HG02852 (cell line): ENCODE results near the gene SLC16A12.
"Not testable (repeated sequence)": the region's sequence is repeated elsewhere in the genome, so short reads cannot be mapped to it uniquely, and the experiment has no call there.

Experiments used
- ATAC-seq: cut with Tn5 transposase; IDR thresholded peaks from one replicate; pipeline ENCODE4 v1.9.1; 2021; ENCODE audit warnings: mild to moderate bottlenecking, moderate library complexity; ENCODE audit not compliant: unreplicated experiment

SLC16A12 gene

GRCh38 chr10:89548673-89549072, 13.3 kb upstream of the SLC16A12 start:
- ATAC-seq, result no peak

DNA sequence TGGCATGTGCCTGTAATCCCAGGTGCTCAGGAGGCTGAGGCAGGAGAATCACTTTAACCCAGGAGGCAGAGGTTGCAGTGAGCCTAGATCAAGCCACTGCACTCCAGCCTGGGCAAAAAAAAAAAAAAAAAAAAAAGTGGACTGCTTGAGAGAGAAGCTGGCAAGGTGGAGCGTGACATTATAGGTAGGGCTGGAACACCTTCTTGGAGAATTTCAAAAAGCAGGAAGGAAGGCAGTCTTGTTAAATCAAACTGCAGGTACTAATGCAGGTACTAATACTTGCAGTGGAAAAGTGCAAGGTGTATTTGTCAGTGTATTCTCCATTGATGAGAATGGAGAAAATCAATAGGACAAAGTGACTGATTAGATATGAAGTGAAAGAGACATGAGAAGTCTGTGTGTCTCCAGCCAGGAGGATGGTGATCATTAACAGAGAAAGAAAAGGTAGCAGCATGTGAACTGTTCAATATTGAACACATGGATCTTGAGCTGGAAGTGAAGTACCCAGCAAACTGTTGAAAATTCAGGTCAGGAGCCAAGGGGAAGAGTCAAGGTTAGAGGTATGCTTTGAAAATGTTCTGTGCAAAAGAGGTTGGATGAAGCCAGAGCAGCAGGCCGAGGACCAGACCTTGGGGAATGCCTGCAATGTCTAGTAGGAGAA, 12.6 kb upstream of the SLC16A12 start:
- no peak for ATAC-seq

- not testable (repeated sequence) for ATAC-seq
Observed at GRCh38 chr10:89546651-89547050, 11.3 kb upstream of the SLC16A12 start.

GRCh38 chr10:89543841-89544240, 8.4 kb upstream of the SLC16A12 start:
- no peak for ATAC-seq

GRCh38 chr10:89540420-89540949, 5.1 kb upstream of the SLC16A12 start:
- no peak for ATAC-seq

DNA sequence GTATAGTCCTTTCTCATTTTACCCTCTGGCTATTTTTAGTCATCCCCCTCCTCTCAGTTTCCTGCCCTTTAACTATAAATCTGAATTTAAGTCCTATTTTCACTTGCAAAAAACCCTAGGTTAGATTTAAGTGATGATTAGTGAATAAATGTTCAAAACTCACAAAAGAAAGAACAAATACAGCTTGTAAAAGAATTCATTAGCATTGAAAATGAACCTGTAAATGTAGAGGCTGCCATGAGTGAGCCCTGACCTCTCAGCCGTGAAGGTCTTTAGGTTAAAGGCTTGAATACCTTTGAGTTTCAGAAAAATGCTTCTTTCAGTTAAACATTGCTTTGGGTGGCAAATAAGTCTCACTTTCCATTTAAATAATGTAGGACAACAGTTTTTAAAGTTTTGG, 2.0 kb upstream of the SLC16A12 start:
- ATAC-seq, result no peak

- no peak for ATAC-seq
Observed at GRCh38 chr10:89536013-89536354, 590 bp upstream of the SLC16A12 start.

DNA sequence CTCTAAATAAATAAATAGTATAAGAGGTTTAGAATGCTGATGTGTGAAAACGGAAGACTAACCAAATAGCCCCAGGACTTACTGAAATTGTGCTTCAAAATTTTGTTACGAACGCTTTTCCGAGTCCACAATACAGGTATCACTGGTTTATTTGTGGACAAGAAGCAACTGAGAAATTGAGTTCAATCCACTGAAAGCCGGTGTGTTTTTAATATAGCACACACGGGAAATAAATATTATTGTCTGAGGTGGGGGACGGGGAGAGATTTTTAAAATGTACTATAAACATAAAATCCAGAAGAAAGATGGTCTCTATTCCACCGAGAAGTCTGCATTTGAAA, 598 bp downstream of the SLC16A12 start:
- no peak for ATAC-seq

DNA sequence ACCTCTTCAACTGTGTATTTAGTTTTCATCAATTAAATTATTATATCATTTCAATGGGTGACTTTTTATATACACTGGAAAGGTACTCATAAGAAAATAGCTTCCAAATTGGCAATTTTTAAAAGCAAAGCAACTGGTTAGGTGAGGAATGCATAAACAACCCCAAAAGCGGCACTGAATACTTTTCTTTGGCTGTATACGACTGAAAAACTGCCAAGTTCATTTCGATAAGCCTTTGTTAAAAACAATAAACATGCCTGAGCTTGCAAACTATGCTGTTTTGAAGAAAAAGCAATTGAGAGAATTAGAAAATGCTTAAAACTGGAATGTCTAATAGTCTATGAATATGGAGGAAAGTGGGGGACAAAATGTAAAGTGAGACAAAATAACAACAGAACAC, 2.9 kb downstream of the SLC16A12 start:
- ATAC-seq, result no peak

- no peak for ATAC-seq
Observed at GRCh38 chr10:89531359-89531758, 4.0 kb downstream of the SLC16A12 start.

GRCh38 chr10:89529711-89530110, 5.7 kb downstream of the SLC16A12 start:
- not testable (repeated sequence) for ATAC-seq

GRCh38 chr10:89526358-89526757, 9.0 kb downstream of the SLC16A12 start:
- no peak for ATAC-seq

DNA sequence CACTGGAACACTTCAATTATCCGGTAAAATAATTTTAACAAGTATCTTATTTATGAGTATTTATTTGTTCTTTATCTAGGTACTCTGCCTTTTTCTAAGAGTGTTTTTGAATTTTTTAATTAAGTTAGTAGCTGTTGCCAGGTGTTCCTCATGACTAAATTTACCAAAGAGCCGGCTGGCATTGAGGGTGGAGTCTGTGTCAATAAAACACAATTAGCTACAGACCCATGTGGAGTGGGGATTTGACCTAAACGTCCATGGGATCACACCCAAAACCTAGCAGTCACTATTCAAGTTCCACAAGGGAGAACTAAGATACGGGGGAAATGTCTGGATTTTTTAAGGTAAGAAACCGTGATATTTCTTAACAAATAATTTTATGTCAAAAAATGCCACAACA, 9.8 kb downstream of the SLC16A12 start:
- no peak for ATAC-seq

DNA sequence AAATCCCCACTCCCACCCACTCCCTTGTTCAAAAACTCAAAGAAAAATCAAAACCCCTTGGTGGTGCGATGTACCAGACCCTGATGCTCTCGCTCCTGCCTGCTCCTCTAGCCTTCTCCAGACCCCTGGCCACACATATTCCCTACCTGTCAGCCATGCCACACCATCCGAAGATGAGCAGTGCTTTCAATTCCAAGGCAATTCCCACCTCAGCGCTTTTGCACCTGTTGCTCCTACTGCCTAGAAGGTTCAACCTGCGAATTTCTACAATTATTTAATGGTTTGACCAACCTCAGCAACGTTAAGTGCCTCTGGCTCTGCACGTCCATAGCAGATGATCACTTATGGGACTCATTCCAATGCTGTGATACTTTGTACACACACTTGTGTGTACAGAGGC, 11.1 kb downstream of the SLC16A12 start:
- no peak for ATAC-seq

- ATAC-seq, result no peak
Observed at GRCh38 chr10:89523274-89523673, 12.1 kb downstream of the SLC16A12 start.

- no peak for ATAC-seq
Observed at GRCh38 chr10:89522463-89522862, 12.9 kb downstream of the SLC16A12 start.

DNA sequence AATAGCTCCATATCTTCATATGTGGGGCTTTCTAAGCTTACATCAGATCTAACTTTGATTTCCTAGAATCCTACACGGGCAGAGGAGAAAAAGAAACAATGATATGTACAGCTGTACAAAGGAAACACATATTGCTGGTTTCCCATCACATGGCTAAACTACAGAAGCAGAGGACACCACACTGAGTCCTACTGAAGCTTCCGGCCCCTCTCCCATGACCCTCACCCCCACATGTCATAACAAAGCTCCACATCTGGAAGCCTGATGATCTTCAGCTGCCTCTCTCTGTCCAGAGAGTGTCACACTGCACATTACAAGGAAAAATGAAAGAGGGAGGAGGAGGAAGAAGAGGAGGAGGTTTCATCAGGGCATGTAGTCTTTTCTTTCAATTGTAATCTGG, 14.0 kb downstream of the SLC16A12 start:
- ATAC-seq, result no peak

GRCh38 chr10:89520706-89521105, 14.7 kb downstream of the SLC16A12 start:
- ATAC-seq, result no peak

DNA sequence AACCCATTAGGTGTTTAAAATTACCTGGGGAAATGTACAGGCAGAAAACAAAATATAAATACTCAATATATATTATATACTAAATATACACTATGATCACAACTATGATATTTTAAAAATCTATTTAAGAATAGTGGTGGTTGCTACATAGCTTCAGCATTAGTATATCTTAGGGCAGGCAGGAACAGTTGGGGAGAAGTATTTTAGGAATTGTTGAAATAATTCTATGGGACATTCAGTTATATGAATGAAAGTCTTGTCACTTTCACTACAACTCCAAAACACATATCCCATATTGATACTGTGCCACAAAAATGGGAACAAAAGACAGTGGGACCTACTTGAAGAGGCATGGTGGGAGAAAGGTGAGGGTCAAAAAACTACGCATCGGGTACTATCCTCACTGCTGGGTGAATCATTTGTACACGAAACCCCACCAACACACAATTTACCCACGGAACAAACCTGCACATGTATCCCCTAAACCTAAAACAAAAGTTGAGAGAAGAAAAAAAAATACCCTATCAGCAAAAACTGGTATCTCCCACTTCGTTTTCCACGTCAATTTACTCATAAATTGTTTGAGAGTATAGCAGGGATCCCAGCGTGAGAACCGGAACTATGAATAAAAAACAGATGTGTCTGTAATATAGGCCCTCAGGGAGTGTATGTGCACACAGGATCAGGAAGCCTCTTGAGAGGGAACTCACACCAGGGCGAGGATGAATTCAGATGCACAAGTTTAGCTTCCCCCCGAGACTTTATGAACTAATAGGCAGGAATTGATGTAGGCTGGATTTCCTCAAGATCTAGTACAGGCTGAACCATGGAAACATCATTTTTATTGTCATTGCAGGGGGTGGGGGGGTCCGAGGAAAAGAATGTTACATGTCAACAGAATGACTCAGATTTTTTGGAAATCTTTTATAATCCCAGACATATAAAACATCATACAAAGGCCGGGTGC, 16.2 kb downstream of the SLC16A12 start:
- ATAC-seq, result no peak

- no peak for ATAC-seq
Observed at GRCh38 chr10:89518108-89518507, 17.3 kb downstream of the SLC16A12 start.

DNA sequence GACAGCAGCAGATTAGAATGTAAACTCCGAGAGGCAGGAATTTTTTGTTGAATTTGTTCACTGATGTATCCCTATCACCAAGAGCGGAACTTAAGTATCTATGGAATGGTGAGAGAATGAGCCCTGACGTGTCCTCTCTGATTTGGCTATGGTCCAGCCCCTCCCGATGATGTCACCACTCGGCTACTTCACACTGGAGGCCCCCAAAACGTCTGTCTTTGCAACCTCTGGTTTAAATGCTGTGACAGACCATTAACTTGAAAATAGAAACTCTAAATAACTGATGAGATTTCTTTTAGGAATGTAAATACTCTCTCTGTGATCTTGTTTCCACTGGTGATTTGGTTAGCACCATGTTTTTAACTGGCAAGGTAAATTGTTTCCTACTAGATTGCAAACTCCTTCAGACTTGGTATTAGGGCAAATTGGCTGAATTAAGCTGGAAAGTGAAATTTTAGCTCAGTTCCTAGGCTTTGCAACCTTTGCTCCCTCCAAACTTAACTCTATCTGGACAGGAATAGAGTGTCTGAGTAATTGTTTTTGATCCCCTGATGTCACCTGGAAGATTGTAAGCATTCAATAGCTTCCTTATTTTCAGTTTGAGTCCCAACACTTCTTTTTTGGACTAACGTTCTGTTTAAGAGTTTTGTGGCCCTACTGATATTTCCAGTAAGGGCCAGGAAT, 19.1 kb downstream of the SLC16A12 start:
- ATAC-seq, result no peak
